IPS-18c (cell line): ENCODE measurements around the gene TRAPPC5.
"Not testable (repeated sequence)": the region's sequence is repeated elsewhere in the genome, so short reads cannot be mapped to it uniquely, and the experiment has no call there.

Experiments used
- H3K4me3 ChIP-seq: 2 replicates; pipeline ENCODE4 v1.7.0; 2013; ENCODE audit warnings: low read depth, mild to moderate bottlenecking, low read length, moderate library complexity; ENCODE audit not compliant: insufficient read depth
- H3K9me3 ChIP-seq: one replicate; pipeline ENCODE4 v1.6.1; 2013; ENCODE audit warnings: mild to moderate bottlenecking, low read length, moderate library complexity; ENCODE audit not compliant: control insufficient read depth, insufficient read depth

The TRAPPC5 gene

DNA sequence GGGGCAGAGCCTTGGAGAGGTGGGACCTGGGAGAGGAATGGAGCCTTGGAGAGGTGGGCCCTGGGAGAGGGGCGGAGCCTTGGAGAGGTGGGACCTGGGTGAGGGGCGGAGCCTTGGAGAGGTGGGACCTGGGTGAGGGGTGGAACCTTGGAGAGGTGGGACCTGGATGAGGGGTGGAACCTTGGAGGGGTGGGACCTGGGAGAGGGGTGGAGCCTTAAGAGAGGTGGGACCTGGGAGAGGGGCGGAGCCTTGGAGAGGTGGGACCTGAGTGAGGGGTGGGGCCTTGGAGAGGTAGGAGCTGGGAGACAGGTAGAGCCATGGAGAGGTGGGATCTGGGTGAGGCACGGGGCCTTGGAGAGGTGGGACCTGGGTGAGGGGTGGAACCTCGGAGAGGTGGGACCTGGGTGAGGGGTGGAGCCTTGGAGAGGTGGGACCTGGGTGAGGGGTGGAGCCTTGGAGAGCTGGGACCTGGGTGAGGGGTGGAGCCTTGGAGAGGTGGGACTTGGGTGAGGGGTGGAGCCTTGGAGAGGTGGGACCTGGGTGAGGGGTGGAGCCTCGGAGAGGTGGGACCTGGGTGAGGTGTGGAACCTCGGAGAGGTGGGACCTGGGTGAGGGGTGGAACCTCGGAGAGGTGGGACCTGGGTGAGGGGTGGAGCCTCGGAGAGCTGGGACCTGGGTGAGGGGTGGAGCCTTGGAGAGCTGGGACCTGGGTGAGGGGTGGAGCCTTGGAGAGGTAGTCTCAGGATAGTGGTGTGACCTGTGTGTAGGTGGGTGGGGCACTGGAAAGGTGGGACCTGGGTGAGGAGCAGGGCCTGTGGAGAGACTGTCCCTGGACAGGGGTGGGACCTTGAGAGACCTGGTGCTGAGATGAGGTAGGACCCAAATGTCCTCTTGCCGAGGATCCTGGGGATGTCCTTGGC, 36.7 kb upstream of the TRAPPC5 start:
- not testable (repeated sequence) for H3K4me3 ChIP-seq, H3K9me3 ChIP-seq

DNA sequence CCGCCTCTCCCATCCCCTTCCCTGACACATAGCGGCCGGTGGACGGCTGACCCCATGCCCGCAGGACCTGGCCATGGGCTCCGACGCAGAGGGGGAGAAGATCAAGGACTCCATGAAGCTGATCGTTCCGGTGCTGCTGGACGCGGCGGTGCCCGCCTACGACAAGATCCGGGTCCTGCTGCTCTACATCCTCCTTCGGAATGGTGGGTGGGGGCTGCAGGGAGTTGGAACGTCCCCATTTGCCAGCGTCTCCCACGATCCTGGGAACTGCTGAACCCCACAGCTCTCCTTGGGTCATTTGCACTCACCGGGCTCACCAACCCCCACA, 36.1 kb upstream of the TRAPPC5 start:
- Histone ChIP-seq H3K4me3 (no peak overlapping the region), H3K9me3 (no peaks in the 10 kb centered on the region)

DNA sequence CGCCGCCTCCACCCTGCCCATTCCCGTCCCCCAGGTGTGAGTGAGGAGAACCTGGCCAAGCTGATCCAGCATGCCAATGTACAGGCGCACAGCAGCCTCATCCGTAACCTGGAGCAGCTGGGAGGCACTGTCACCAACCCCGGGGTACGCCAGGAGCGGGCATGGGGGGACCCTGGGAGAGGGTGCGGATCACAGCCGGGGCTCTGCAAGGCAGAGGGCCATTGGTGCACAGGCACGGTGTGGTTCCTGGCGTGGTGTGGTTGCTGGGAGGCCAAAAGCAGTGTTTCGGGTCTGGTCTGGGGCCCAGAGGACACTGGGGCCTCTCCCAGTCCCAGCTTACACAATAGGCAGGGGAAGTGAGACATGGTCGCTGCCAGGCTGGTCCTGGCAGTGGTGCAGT, 35.5 kb upstream of the TRAPPC5 start:
- H3K9me3 ChIP-seq = no peaks in the 10 kb centered on the region
- H3K4me3 ChIP-seq = no peak overlapping the region

DNA sequence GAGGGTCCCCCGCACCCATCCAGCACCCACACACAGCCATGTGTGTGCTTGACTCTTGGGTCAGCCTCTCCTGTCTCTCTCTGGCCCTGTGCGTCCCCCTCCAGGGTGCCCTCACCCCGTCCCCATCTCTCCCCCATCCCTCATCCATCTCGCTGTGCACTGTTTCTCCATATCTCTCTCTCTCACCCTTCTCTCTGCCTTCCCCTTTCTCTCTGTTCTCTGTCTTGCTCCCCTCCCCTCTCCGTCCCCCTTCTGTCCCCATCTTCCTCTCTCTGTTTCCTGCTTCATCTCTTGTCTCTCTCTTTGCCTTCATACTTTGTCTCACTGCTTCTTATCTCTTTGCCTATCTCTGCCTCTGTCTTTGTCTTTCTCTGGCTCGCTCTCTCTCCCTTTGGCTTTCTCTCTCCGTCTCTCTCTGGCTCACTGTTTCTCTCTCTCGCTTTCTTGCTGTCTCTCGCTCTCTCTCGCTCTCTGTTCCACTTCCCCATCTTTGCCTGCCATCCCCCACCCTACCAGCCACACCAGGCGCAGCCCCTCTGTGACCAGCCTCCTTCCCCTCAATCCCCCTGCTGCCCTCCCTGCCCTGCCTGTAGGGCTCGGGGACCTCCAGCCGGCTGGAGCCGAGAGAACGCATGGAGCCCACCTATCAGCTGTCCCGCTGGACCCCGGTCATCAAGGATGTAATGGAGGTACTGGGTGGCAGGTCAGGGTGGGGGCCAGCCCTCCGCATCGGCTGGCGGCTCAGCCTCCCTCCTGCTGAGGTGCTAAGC, 34.8 kb upstream of the TRAPPC5 start:
- Histone ChIP-seq H3K4me3 (no peak overlapping the region), H3K9me3 (no peaks in the 10 kb centered on the region)

DNA sequence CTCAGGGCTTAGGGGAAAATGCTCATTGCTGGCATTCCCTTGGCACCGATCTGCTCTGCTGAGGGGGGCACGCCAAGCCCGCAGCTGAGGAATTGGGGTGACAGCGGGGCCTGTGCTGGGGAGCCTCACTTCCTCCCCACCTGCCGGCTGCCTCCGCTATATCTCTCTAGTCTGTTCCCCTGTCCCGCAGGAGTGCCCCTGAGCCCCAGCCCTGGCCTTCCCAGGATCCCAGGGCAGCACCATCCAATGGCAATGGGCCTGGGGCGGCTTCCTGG, 34.3 kb upstream of the TRAPPC5 start:
- H3K4me3 ChIP-seq = no peak overlapping the region
- H3K9me3 ChIP-seq = no peaks in the 10 kb centered on the region

DNA sequence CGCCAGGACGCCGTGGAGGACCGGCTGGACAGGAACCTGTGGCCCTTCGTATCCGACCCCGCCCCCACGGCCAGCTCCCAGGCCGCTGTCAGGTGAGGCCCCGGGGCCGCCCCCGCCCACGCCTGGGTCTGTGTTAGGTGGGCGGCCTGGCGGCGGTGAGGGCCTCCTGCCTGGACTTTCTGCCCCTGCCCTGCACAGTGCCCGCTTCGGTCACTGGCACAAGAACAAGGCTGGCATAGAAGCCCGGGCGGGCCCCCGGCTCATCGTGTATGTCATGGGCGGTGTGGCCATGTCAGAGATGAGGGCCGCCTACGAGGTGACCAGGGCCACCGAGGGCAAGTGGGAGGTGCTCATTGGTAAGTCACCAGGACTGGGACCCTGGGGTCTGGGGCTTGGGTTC, 33.5 kb upstream of the TRAPPC5 start:
- no peak overlapping the region for H3K4me3 ChIP-seq
- H3K9me3 ChIP-seq = no peaks in the 10 kb centered on the region

DNA sequence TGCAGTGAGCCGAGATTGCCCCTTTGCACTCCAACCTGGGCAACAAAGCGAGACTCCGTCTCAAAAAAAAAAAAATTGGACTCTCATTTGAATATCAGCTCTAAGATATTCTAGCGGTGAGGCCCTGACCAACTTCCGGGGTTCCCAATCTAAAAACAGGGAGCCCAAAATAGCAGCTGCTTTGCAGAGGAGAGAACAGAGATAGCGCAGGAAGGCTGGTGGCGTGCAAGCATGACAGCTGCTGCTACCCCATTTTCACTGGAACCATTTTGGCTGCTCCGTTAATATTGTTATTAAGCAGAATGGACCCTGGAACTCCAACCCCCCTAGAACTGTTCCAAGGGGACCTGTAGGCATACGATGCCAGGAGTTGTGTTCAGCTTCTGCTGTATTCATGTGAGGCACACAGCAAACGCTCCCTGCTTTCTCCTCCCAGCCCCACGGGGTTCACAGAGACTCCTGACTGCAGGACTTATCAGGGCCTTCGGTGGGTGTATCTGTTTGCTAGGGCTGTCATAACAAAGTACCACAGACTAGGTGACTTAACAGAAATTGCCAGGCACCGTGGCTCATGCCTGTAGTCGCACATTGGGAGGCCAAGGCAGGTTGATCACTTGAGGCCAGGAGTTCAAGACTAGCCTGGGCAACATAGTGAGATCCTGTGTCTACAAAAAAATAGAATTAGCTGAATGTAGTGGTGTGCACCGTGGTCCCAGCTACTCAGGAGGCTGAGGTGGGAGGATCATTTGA, 32.2 kb upstream of the TRAPPC5 start:
- H3K4me3 ChIP-seq = no peak overlapping the region
- H3K9me3 ChIP-seq = peaks cover 2% of the 10 kb centered on the region

DNA sequence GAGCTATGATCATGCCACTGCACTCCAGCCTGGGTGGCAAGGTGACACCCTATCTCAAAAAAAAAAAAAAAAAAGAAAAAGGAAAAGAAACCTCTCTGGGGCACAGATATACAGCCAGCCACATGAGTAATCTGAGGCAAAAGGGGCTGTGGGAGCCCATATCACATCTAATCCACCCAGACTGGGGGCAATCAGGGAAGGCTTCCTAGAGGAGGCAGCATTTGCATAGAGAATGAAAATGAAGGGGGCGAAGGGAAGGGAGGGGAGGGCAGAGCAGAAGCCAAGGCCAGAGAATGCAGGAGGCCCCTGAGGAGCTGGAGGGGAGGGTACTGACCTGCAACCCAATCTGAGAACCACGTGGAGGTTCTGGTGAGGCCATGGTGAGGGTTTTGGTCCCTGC, 30.5 kb upstream of the TRAPPC5 start:
- no peak overlapping the region for H3K4me3 ChIP-seq
- H3K9me3 ChIP-seq = peaks cover 2% of the 10 kb centered on the region

DNA sequence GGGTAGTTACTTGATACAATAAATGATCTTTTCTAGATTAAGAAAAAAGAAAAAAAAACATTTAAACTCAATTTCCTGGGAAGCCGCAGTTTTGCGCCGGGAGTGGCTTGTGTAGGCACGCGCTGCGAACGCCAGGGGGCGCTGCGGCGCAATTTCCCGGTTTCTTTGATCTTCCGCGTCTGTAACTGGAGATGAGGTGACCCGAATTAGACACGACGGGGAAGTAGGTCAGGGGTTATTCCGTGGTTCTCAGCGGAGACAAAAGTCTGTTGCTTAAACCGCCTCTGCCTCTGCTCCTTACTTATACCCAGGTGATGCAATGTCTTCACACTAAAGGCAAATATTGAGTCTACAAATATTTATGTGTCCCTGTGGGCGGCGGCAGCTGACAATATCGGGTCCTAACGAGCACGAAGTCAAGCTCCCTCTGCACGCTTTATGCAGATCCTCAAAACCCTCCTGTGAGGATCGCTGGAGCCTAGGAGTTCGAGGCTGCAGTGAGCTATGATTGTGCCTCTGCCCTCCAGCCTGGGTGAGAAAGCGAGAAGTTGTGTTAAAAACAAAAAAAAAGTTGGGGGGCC, 28.5 kb upstream of the TRAPPC5 start:
- Histone ChIP-seq H3K9me3 (peaks cover 2% of the 10 kb centered on the region), H3K4me3 (no peak overlapping the region)

DNA sequence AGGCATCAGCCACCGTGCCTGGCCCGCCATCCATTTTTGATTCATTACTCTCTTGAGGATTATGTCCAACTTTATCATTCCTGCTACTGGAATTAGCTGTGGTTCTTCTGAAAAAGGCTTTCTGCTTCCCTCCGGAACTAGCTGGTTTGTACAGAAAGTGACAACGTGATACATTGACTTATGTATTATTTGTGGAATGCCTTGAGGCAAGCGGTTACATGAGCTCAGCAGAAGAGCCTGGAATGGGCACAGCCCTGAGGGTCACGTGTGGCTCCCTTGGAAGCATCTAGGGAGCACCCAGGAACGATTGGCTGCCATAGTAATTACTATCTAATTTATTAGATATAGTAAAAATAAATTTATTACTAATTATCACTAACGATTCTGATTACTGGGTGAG, 26.2 kb upstream of the TRAPPC5 start:
- no peak overlapping the region for H3K4me3 ChIP-seq
- peaks cover 2% of the 10 kb centered on the region for H3K9me3 ChIP-seq

DNA sequence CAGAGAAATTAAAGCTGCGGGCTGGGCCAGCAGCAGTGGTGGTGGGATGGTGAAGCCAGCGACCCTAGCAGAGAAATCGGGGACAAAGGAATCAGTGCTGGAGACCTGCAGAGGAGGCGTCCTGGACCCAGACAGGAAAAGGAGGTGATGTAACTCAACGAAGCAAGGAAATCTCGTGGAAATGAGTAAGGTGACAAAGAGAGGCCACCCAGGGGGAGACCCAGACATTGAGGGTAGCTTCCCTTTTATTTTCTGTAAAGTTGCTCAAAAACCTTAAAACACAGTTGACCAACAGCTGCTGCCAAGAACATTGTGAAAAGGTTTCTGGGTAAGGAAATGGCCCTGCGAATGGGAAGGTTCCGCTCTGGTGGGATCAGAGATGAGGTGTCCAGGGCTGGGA, 25.1 kb upstream of the TRAPPC5 start:
- no peak overlapping the region for H3K4me3 ChIP-seq
- H3K9me3 ChIP-seq = peaks cover 2% of the 10 kb centered on the region

DNA sequence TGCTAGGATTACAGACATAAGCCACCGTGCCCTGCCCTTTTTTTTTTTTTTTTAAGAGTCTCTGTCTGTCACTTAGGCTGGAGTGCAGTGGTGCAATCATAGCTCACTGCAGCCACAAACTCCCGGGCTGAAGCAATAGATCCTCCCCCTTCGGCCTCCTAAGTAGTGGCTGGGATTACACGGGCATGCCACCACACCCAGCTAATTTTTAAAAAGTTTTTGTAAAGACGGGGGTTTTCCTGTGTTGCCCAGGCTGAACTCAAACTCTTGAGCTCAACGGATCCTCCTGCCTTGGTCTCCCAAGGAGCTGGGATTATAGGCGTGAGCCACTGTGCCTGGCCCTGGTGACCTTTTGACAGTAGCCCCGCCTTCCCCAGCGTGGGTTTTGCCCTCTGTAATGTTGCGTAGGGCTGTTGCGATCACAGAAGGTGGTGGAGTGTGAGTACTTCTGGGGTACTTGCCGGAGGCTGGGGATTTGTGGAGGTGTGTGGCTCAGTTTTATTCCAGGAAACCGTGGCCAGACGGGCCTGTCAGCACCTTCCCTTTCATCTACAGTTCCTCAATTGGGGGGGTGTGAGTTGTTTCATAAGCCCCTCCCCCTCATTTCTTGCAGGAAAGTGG, 23.4 kb upstream of the TRAPPC5 start:
- Histone ChIP-seq H3K9me3 (peaks cover 2% of the 10 kb centered on the region), H3K4me3 (no peak overlapping the region)

DNA sequence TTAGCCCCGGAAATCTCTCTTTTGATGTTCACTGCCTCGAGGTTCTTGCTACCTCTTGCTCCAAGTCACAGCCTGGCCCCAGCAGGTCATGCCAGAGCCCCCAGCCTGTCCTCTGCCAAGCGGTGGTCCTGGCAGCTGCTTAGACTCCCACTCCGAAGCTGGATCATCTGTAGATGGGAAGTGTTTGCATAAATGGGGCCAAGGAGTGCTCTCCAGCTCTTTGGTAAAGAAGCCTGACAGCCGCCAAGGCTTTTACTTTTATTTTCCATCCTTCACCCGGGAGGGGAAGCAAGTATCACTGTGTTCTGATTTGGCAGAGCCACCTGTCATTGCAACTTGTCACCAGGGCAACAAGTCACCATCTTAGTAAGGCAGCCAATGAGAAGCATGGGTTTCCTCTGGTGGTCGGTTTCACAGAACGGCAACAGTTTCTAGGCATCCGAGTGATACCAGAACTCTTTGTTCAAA, 22.4 kb upstream of the TRAPPC5 start:
- H3K9me3 ChIP-seq = no peaks in the 10 kb centered on the region
- no peak overlapping the region for H3K4me3 ChIP-seq

DNA sequence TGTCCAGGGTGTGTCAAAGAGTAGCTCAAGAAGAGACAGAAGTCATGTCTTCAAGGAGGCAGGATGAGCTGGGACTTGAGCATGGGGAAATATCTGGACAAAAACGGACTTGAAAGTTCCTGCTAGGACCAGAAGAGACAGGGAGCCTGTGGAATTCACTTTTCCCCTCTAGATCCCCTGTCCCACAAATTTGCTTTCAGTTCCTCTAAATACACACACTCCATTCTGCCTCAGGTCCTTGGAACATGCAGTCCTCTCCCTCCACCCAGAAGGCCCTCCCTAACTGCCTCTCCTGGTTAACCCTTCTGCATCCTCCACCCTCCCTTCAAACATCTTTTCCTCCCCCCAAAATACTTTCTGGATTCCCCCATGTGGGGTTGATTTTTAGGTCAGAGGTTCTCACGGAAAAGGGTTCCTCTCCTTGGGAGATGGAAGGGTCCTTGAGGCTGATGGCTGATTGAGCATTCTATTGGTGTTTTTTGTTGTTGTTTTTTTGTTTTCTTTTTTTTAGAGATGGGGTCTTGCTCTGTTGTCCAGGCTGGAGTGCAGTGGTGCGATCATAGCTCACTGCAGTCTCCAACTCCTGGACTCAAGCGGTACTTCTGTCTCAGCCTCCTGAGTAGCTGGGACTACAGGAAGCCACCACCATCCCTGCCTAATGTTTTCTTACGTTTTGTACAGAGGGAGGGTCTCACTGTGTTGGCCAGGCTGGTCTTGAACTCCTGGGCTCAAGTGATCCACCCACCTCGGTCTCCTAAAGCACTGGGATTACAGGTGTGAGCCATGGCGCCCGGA, 18.7 kb upstream of the TRAPPC5 start:
- no peak overlapping the region for H3K4me3 ChIP-seq
- no peaks in the 10 kb centered on the region for H3K9me3 ChIP-seq

DNA sequence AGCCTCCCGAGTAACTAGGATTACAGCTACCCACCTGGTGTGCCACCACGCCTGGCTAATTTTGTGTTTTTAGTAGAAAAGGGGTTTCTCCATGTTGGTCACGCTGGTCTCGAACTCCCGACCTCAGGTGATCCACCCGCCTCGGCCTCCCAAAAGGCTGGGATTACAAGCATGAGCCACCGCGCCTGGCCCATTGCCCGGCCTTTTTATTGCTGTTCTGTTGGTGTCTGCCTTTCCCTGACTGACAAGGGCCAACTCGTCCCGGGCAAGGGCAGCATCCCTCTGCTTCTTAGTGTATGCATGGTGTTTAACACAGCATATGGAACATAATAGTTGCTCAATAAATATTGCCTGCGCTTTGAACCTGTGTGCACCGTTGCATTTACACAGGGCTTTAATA, 18.0 kb upstream of the TRAPPC5 start:
- no peaks in the 10 kb centered on the region for H3K9me3 ChIP-seq
- H3K4me3 ChIP-seq = no peak overlapping the region

DNA sequence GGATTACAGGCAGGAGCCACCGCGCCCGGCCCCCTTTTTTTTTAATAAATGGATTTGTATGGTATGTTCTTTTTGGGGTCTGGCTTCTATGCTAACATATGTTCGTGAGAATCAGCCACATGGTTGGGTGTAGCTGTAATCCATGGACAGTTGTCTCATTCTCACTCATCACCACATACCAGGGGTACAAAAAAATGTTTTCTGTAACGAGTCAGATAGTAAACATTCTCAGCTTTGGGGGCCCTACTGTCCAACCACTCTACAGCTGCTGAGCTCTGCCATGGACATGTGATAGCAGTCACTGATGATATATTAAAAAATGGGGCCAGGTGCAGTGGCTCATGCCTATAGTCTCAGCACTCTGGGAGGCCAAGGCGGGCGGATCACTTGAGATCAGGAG, 16.9 kb upstream of the TRAPPC5 start:
- H3K9me3 ChIP-seq = no peaks in the 10 kb centered on the region
- no peak overlapping the region for H3K4me3 ChIP-seq

DNA sequence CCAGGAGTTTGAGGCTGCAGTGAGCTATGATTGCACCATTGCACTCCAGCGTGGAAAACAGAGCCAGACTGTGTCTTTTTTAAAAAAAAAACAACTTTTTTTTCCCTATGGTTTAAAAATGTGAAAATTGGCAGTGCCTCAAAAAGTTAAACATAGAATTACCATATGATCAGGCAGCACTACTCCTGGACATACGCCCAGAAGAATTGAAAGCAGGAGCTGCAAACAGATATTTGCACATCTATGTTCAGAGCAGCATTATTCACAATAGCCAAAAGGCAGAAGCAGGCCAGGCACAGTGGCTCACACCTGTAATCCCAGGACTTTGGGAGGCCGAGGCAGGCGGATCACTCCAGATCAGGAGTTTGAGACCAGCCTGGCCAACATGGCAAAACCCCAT, 15.6 kb upstream of the TRAPPC5 start:
- Histone ChIP-seq H3K4me3 (no peak overlapping the region), H3K9me3 (no peaks in the 10 kb centered on the region)
